ENCODE measurements around the gene NOTCH2. TPM values are rescaled to one million over a fixed set of nuclear protein-coding genes. Genes with fewer than 3 reads are reported as not detected.

NOTCH2 gene
- polyA plus RNA-seq, 1 donor (not counting 4 experiments of a cell fraction or from before 2014, with no cell fraction given), result 22.5 TPM

DNA sequence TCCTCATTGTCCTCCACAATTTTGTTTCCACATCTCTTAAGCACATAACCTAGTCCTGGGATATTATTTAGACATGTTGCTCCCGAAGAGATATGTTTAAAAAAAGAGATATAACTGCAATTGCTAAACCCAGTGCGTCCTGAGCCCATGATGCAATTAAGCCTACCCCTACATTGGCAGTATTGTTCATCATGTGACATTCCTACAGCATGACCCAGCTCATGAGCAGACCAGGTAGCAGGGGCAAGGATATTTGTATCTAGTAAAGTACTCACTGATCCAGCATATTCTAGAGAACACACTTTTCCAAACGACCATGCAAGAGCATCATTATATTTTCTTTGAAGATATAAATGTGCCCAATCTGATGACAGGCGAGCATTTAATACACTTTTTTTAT, 174.4 kb downstream of the NOTCH2 start:
- Histone ChIP-seq H3K4me3 (ENCODE audit: control insufficient read depth in 2 of 3, extremely low read depth in 1 of 3, insufficient read depth in 2 of 3, low read depth in 1 of 3, low read length in 3 of 3) (no peak overlapping the region), H3K79me2 (ENCODE audit: control insufficient read depth, insufficient read depth, low read length) (no peaks in the 10 kb centered on the region), H3K9ac (ENCODE audit: control insufficient read depth, extremely low read depth, insufficient read depth, low read length) (no peak overlapping the region), H3K27me3 (ENCODE audit: control insufficient read depth, extremely low read depth, insufficient read depth, low read length) (peaks cover 3% of the 10 kb centered on the region), H3K4me1 (ENCODE audit: control insufficient read depth, extremely low read depth, insufficient read depth, low read length) (no peaks in the 10 kb centered on the region), H3K9me1 (ENCODE audit: control insufficient read depth, extremely low read depth, insufficient read depth, low read length) (no peaks in the 10 kb centered on the region), H3K27ac (ENCODE audit: control insufficient read depth, insufficient read depth, low read length) (no peak overlapping the region), H3K36me3 (ENCODE audit: control insufficient read depth in 2 of 2, extremely low read depth in 1 of 2, insufficient read depth in 2 of 2, low read length in 2 of 2) (no peaks in the 10 kb centered on the region), H4K20me1 (ENCODE audit: control insufficient read depth, extremely low read depth, insufficient read depth, low read length) (no peaks in the 10 kb centered on the region), H3K4me2 (ENCODE audit: control insufficient read depth, extremely low read depth, insufficient read depth, low read depth, low read length) (no peak overlapping the region), H2AFZ (ENCODE audit: control insufficient read depth, low read length) (no peak overlapping the region), H3K9me3 (ENCODE audit: control insufficient read depth, low read depth, low read length) (no peaks in the 10 kb centered on the region)
- no peak for FAIRE-seq
- no peak for TF ChIP-seq EZH2 (IDR thresholded peaks at IDR 0.05; ENCODE audit: low read length)
- TF ChIP-seq CTCF (optimal IDR thresholded peaks at IDR 0.05 in 1 of 3, IDR thresholded peaks at IDR 0.05 in 1 of 3, conservative IDR thresholded peaks at IDR 0.05 in 1 of 3; ENCODE audit: extremely low read depth in 1 of 3, insufficient read depth in 2 of 3, low read length in 3 of 3), result no peak
- dilution Hi-C loops (cut with MboI; ENCODE audit: extremely low pct_ligation_motif_present, low sequenced_read_pairs), result no loop called here
- no peak for DNase-seq (ENCODE audit: low read depth, low spot score)

DNA sequence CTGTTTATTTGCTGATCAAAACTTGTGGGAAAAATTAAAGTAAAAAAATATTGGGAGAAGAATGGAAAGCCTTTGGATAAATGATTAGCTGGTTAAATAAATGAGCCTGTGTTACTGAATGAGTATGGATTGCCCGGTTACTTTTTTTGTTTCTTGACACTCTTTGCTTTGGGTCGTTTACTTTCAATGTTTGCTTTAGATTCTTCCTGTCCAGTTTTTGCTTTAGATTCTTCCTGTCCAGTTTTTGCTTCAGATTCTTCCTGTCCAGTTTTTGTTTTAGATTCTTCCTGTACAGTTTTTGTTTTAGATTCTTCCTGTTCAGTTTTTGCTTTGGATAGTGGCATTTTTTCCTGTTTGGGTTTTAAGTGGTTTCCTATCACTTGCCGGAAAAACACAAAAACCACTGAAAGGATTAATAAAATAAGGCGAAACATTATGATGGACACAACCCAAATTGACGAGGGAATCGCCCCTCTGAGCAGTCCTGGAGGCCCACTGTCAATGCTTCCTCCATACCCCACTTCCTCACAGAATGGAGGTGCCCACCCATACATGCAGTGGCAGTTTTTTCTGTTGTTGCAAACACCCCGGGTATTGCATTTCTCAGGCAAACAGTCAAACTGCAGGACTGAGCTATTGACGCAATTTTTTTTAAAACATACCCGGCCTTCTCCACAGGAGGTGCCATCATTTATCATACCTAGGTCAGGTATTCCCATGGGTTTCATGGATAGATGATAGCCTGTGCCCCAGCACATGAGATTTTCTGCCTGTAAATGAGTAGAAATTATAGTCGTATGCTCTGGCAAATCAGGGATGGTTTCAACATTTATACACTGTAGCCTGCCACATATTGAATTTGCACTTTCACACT, 175.4 kb downstream of the NOTCH2 start:
- DNase-seq (ENCODE audit: low read depth, low spot score), result no peak
- TF ChIP-seq EZH2 (IDR thresholded peaks at IDR 0.05; ENCODE audit: low read length) (no peak), CTCF (optimal IDR thresholded peaks at IDR 0.05 in 1 of 3, IDR thresholded peaks at IDR 0.05 in 1 of 3, conservative IDR thresholded peaks at IDR 0.05 in 1 of 3; ENCODE audit: extremely low read depth in 1 of 3, insufficient read depth in 2 of 3, low read length in 3 of 3) (no peak)
- H3K9me3 ChIP-seq (ENCODE audit: control insufficient read depth, low read depth, low read length), result no peaks in the 10 kb centered on the region
- peaks cover 3% of the 10 kb centered on the region for H3K27me3 ChIP-seq (ENCODE audit: control insufficient read depth, extremely low read depth, insufficient read depth, low read length)
- no peak for FAIRE-seq
- H3K27ac ChIP-seq (ENCODE audit: control insufficient read depth, insufficient read depth, low read length), result no peak overlapping the region
- no peak overlapping the region for H2AFZ ChIP-seq (ENCODE audit: control insufficient read depth, low read length)
- H3K36me3 ChIP-seq (ENCODE audit: control insufficient read depth in 2 of 2, extremely low read depth in 1 of 2, insufficient read depth in 2 of 2, low read length in 2 of 2), result no peaks in the 10 kb centered on the region
- no peaks in the 10 kb centered on the region for H4K20me1 ChIP-seq (ENCODE audit: control insufficient read depth, extremely low read depth, insufficient read depth, low read length)
- H3K4me3 ChIP-seq (ENCODE audit: control insufficient read depth in 2 of 3, extremely low read depth in 1 of 3, insufficient read depth in 2 of 3, low read depth in 1 of 3, low read length in 3 of 3), result no peak overlapping the region
- H3K9ac ChIP-seq (ENCODE audit: control insufficient read depth, extremely low read depth, insufficient read depth, low read length), result no peak overlapping the region
- H3K79me2 ChIP-seq (ENCODE audit: control insufficient read depth, insufficient read depth, low read length), result no peaks in the 10 kb centered on the region
- dilution Hi-C loops (cut with MboI; ENCODE audit: extremely low pct_ligation_motif_present, low sequenced_read_pairs), result no loop called here
- no peaks in the 10 kb centered on the region for H3K9me1 ChIP-seq (ENCODE audit: control insufficient read depth, extremely low read depth, insufficient read depth, low read length)
- no peaks in the 10 kb centered on the region for H3K4me1 ChIP-seq (ENCODE audit: control insufficient read depth, extremely low read depth, insufficient read depth, low read length)
- no peak overlapping the region for H3K4me2 ChIP-seq (ENCODE audit: control insufficient read depth, extremely low read depth, insufficient read depth, low read depth, low read length)
